AG10803 (cell line): ENCODE data around the gene OR2T5.
"Not testable (repeated sequence)": the region's sequence is repeated elsewhere in the genome, so short reads cannot be mapped to it uniquely, and the experiment has no call there.

Experiments
- DNase-seq: peaks from one replicate; pipeline ENCODE4 v3.0.0; 2010; ENCODE audit warnings: low read depth
- H3K4me3 ChIP-seq: 2 replicates; pipeline ENCODE4 v1.5.1; 2011; ENCODE audit warnings: mild to moderate bottlenecking, low read length, control low read depth
- TF ChIP-seq, protein P1 (sequence below): conservative IDR thresholded peaks from 2 replicates; pipeline ENCODE4 v1.5.1; 2011; ENCODE audit warnings: mild to moderate bottlenecking, low read length, control low read depth, inconsistent platforms

OR2T5 gene, protein sequence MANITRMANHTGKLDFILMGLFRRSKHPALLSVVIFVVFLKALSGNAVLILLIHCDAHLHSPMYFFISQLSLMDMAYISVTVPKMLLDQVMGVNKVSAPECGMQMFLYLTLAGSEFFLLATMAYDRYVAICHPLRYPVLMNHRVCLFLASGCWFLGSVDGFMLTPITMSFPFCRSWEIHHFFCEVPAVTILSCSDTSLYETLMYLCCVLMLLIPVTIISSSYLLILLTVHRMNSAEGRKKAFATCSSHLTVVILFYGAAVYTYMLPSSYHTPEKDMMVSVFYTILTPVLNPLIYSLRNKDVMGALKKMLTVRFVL

DNA sequence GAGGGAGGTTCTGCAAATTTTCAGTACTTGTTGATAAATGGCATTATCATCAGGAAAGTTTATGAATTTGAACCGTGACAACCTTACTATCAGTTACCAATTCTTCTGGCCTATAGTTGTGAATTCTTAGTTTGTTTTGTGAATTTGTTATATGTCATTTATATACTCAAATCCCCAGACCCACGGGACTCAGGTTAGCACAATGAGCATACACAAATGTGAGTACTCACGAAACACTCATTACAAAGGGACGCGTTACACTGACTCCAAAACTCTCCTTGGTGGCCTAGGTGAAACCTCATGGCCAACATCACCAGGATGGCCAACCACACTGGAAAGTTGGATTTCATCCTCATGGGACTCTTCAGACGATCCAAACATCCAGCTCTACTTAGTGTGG, at the start of gene OR2T5:
Gene OR2T5 (plus strand): TSS at position 301 of the 400 bp plus-strand sequence. CDS start 0 bp downstream, at position 301.
- H3K4me3 ChIP-seq, DNase-seq: not testable (repeated sequence)

DNA sequence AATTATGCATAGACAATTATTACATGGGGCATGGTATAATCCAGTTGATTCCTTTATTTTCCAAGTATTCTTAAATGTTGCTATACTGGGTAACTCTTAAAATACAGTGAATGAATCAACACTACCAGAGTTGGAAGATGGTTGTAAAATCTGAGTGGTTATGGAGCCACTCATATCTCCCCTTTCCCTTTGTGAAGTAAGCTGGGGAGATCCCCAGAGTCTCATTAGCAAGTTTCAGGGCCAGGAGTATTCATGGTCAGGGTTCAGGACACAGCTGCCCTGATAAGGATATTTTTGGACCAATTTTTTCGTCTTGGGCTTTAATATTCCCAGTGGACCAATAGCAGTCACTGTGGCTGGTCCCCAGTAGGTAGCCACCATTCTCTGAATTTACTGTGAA, 49.7 kb upstream of the OR2T5 start:
- H3K4me3 ChIP-seq, DNase-seq: not testable (repeated sequence)

DNA sequence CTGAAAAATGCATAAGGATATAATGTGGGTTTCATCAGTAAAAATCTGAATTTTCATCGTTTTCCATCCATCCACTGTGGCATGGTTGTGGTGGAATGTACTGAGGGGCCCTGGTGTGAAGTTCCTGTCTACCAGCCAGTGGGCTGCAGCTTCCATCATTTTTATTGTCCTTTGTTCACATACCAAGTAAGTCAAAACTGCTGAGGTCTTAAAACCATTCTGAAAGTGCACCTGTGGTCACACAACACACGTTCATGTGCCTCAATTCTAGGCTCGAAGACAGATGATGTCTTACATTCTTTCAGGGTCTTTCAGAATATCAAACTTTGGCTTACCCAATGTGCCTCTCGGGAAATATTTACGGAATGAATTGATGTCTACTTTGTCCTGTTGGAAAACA, 49.1 kb upstream of the OR2T5 start:
- not testable (repeated sequence) for H3K4me3 ChIP-seq

DNA sequence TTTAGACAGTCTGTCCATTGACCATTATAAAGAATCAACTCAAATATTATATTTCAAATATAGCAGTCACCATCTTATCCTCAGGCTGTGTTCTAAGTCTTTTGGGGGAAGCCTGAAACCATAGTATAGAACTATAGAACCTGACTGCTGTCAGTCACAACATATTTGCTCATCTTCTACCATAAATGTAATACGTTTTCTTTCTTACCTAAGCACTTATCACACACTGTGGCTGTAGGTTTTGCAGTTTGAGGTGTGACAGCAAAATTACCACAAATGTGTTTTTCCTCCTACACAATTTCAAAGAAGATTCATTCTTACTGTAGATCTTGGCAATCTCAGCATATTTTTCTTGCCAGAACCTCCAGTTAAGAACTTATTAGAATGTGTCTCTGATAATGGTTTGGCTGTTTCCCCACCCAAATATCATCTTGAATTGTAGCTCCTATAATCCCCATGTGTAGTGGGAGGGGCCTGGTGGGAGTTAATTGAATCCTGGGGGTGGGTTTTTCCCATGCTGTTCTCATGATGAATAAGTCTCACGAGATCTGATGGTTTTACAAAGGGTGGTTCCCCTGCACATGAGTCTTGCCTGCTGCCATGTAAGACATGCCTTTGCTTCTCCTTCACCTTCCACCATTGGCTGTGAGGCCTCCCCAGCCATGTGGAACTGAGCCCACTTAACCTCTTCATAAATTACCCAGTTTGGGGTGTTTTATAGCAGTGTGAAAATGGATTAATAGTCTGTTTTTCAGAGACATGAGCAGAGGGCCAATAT, 45.7 kb upstream of the OR2T5 start:
- H3K4me3 ChIP-seq, DNase-seq: not testable (repeated sequence)

More for the DNA sequence above, 49.1 kb upstream of the OR2T5 start:
- DNase-seq: not testable (repeated sequence)

DNA sequence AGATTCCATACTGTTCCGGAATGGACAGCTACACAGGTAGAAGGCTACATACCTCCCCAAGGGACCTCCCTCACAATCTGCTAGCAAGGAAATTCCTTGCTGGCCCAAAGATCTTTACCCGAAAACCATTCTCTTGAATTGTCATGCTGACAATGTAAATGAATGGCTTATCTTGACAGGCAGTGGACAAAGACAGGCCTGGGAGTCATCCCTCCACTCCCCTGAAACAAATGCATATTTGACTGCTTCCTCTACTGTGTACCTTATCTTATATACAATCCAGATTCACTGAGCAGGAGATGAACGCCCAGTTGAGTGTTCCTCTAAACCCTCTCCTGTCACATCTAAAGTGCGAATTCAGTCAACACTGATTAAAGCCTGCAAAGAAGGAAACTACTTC, 43.8 kb upstream of the OR2T5 start:
- H3K4me3 ChIP-seq, DNase-seq: not testable (repeated sequence)

DNA sequence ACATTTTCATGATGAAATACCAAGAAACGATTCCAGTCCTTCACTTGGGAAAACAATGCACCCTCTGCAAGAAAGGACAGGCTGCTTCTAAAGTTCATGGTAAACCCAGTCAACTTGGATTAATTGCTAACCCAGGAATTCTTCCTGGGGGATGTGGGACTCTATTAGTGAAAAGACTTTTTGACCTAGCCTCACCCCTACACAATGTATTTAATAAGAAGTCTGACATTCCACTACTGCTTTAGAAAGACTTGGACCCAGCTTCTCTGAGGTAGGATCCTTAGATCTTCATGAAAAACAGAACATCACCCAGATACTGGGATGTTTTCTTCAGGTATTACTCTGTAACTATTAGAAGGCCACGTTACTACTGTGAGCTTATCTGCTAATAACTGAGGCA, 43.0 kb upstream of the OR2T5 start, which contains the start of gene OR2T2:
Gene OR2T2 (plus strand): TSS at position 239 of the 400 bp plus-strand sequence. CDS start 7,161 bp downstream, outside the sequence.
- DNase-seq, H3K4me3 ChIP-seq: not testable (repeated sequence)

DNA sequence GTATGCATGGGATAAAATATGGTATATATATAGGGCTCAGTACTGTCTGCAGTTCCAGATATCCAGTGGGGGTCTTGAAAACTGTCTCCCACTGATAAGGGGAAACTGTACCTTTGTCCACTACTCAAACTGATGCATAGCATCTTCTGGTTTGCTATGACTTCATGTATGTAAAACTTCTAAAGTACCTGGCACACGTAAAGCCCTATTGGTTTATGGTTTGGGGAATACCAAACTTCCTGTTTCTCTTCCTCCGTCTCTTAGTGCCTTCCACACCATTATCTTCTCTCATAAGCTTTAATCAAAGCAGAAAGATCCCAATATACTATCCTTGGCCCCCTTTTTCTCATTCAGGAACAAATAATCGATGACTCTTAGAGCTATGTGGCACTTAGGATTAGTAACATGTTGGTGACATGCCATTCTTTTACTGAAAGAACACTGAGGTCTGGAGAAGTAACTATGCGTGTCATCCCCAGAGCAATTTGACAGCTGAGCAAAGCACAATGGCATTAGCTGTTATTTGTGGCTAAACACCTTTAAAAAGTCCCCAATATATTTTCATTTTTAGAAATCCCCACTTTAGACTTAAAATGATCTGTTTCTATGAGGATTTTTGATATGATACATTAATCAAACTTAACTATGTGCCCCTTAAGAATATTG, 39.8 kb upstream of the OR2T5 start:
- H3K4me3 ChIP-seq, DNase-seq: not testable (repeated sequence)

DNA sequence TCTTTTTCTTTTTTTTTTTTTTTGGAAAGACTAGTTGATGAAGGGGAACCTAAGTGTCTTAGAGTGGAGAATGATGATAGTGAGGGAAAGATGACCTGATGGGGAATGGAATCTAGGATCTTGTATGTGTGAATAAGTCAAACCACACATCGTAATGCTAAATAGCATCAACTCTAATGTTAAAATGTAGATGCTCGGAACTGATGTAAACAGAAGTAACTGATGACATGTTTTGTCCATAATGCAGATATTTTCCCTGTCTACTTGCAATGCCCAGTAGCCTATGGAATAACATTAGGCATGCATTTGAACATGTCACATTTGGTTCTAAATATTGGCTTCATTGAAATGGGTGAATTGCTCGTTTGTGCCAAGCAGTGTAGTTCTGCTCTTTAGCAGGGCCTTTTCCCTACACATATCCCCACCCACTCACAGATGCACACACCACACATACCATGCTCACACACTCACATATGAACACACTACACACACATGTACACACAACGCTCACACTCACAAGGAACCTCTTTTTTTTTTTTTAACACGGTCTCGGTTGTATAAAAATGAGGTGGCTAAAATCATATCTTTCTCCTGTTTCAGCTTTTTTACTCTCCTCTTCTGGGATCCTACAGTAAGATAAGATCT, 38.4 kb upstream of the OR2T5 start:
- not testable (repeated sequence) for H3K4me3 ChIP-seq, DNase-seq

DNA sequence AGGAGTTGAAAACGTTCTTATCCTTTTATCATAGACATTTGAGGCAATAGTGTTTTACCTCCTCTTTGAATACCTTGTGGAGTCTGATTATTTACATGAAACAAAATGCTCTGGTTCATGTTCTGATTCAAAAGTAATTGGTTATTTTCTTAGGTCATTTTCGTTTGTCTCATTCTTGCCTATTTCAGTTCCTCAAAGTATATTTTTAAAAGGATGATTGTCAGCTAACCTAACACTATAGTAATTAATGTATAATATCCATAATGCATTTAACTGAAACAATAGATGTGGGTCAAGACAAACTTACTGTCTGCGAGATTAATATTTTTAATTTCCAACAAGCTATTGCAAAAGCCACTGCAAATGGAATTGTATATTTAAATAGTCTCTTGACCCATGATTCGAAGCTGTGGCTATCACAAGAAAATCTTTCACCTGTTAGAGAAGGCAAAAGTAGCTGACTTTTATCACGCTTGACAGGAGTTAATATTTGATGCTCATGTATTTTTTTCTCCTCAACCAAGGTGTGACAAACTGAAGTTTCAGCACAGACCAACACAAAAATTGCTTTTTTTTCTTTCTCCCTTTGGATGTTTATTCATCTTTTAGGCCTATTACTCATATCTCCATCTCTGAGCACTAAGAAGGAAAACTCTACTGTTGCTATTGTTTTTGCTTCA, 37.8 kb upstream of the OR2T5 start:
- DNase-seq, H3K4me3 ChIP-seq: not testable (repeated sequence)

DNA sequence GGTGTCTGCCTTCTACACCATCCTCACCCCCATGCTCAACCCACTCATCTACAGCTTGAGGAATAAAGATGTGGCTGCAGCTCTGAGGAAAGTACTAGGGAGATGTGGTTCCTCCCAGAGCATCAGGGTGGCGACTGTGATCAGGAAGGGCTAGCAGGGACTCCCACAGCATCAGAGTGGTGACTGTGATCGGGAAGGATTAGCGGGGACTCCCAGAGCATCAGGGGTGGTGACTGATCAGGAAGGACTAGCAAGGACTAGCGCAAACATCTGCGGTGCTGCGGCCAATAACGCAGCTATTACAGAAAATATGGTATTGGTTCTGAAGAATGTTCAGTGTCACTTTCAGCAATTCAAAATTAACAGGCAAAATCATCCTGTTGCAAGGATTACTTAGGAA, 34.8 kb upstream of the OR2T5 start:
- H3K4me3 ChIP-seq, DNase-seq: not testable (repeated sequence)

DNA sequence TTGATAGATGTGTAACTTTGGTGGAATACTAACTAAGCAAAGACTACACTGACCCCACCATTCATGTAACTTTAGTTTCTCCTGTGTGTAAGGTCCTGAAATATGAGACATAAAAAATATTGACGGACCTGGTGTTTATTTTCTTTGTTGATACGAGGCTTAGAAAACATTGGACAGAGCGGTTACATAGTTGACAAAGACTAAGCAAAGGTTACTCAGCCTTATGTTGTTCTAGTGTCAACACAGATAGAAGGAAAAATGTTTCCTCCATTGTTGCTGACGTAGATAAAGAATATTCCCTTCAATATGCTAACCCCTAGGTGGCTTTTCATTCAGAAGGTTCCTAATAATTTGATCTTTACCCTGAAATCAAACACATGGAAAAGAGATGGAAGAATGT, 33.3 kb upstream of the OR2T5 start:
- not testable (repeated sequence) for DNase-seq, H3K4me3 ChIP-seq

DNA sequence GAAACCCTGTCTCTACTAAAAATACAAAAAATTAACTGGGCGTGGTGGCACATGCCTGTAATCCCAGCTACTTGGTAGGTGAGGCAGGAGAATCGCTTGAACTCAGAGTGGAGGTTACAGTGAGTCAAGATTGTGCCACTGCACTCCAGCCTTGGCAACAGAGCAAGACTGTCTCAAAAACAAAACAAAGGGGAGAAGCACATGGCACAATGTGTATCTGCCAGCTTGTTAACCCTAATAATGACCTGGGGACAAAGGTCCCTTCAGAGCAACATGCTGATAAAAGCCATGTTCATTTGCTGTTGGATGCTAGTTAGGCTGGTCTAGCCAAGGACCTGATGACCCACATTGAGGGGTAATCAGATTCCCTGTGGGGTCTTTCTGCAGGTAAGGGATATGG, 31.8 kb upstream of the OR2T5 start:
- DNase-seq: not testable (repeated sequence)

DNA sequence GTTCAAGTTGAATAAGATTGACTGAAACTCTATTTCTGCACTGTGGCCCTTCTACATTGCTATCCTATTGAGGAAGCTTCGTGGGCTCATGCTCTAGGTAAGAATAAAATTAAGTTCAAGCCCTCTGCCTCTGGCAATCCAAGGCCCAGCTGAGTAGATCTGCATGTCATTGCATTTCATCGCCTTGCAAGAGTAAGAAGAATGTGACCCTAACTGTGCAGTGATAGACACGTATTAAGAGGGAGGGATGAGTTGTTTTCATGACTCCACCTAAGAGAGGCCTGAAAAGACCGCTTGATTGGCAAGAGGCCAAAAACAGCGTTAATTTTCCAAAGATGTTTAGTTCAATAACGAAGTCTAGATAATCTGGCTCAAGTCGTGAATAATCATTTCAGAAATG, 29.3 kb upstream of the OR2T5 start:
- H3K4me3 ChIP-seq, DNase-seq: not testable (repeated sequence)

More for the DNA sequence above, 31.8 kb upstream of the OR2T5 start:
- H3K4me3 ChIP-seq: not testable (repeated sequence)

DNA sequence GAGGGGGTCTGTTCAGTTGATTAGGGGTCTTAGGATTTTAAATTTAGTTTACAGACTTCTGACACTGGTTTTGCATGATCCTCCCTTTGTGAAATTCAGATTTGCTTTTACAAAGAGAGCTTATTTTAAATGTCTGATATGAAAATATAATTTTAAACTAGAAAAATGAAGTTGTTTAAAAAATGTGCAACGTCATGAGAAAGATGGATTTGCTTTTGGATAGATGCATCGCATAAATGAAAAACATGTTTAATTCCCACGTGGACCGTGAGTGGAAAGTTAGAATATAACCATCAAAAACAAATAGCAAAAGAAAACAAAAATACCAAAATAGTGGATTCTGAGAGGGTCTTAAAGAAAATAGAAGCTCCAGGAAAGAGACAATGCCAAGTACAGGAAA, 17.2 kb upstream of the OR2T5 start:
- TF ChIP-seq, protein P1, sequence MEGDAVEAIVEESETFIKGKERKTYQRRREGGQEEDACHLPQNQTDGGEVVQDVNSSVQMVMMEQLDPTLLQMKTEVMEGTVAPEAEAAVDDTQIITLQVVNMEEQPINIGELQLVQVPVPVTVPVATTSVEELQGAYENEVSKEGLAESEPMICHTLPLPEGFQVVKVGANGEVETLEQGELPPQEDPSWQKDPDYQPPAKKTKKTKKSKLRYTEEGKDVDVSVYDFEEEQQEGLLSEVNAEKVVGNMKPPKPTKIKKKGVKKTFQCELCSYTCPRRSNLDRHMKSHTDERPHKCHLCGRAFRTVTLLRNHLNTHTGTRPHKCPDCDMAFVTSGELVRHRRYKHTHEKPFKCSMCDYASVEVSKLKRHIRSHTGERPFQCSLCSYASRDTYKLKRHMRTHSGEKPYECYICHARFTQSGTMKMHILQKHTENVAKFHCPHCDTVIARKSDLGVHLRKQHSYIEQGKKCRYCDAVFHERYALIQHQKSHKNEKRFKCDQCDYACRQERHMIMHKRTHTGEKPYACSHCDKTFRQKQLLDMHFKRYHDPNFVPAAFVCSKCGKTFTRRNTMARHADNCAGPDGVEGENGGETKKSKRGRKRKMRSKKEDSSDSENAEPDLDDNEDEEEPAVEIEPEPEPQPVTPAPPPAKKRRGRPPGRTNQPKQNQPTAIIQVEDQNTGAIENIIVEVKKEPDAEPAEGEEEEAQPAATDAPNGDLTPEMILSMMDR: no peak
- no peak for DNase-seq
- H3K4me3 ChIP-seq: no peak overlapping the region

DNA sequence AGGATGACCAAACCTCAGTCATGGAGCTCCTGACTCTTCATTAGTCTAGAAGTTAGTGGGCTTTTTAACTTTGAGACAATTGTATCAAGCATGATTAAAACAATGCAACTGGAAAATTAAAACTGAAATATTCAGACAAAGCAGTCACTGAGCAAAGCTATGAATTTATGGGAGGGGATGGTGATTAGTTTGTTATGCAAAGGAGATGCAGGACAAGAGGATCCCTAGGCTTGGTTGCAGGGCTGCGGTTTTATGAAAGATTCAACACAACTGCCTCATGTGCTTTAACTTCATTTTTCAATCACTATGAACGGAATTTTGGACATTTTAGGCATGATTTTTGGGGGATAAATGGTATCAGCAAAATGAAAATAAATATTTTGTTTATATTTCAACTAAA, 16.3 kb upstream of the OR2T5 start:
- not testable (repeated sequence) for DNase-seq, H3K4me3 ChIP-seq

DNA sequence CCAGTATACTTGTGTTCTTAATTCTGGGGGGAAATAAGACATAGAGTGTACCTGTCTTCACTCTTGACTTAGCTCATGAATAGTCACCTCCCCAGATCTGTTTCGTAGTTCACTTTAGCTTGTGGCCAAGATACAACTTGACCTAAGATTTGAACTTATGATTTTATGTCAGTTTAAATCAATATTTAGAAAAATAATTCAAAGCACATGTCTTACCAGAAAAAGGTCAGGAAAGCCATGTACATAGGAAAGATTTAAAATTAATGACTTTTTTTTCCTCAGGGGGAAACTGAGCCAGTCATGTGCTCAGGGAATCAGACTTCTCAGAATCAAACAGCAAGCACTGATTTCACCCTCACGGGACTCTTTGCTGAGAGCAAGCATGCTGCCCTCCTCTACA, 15.3 kb upstream of the OR2T5 start, which contains the start of gene OR2T3:
Gene OR2T3 (plus strand): TSS at position 301 of the 400 bp plus-strand sequence. CDS start 0 bp downstream, at position 301.
- DNase-seq, H3K4me3 ChIP-seq: not testable (repeated sequence)

DNA sequence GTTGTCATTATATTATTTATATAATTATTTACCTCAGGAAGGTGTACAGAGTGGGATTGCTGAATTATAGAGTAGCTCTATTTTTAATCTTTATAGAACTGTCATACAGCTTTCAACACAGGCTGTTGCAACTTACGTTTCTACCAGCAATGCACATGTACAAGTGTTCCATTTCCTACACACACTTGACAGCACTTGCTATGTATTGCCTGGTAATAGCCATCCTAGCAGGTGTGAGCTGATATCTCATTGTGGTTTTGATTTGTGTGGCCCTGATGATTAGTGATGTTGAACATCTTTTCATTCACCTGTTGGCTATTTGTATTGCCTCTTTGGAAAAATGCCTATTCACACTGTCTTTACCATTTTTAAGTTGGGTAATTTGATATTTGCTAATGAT, 12.7 kb upstream of the OR2T5 start:
- not testable (repeated sequence) for DNase-seq, H3K4me3 ChIP-seq
